Kidney (tissue), 14 donors: ENCODE results near the gene CYGB. TPM values are rescaled to one million over a fixed set of nuclear protein-coding genes. Genes with fewer than 3 reads are reported as not detected.
"Not testable (repeated sequence)": the region's sequence is repeated elsewhere in the genome, so short reads cannot be mapped to it uniquely, and the experiment has no call there.

Experiments
- DNase-seq, 5 donors: peaks; one replicate each; pipeline ENCODE4 v3.0.0-alpha.2; 2013 to 2020
- FAIRE-seq: peaks from 2 replicates; lab custom pipeline; 2012; peaks lifted over from hg19 to GRCh38; lab: Jason Lieb, UNC
- H3K27ac ChIP-seq, 2 donors: one replicate each; pipeline ENCODE4 v1.7.0; 2013; ENCODE audit warnings: low read depth in 2 of 2, low read length in 2 of 2, inconsistent platforms in 1 of 2
- H3K27me3 ChIP-seq: one replicate; pipeline ENCODE4 v1.7.1; 2013; ENCODE audit warnings: low read length, inconsistent platforms; ENCODE audit not compliant: control insufficient read depth, insufficient read depth
- H3K36me3 ChIP-seq, 3 donors: one replicate each; pipeline versions ENCODE4 v1.7.0 to v1.7.1; 2013; ENCODE audit warnings: low read length in 3 of 3, control low read depth in 1 of 3, inconsistent platforms in 1 of 3; ENCODE audit not compliant: insufficient read depth in 3 of 3, control insufficient read depth in 2 of 3
- H3K4me1 ChIP-seq, 3 donors: one replicate each; pipeline versions ENCODE4 v1.7.0 to v1.7.1; 2013; ENCODE audit warnings: low read length in 3 of 3, inconsistent platforms in 1 of 3, low read depth in 1 of 3; ENCODE audit not compliant: control insufficient read depth in 2 of 3, insufficient read depth in 2 of 3
- H3K4me3 ChIP-seq, 3 donors: one replicate each; pipeline versions ENCODE4 v1.7.0 to v1.8.1; 2013; ENCODE audit warnings: low read length in 3 of 3, control low read depth in 1 of 3, inconsistent platforms in 1 of 3
- H3K9ac ChIP-seq, 3 donors: one replicate each; pipeline versions ENCODE4 v1.7.0 to v1.7.1; 2013; ENCODE audit warnings: low read length in 3 of 3, control low read depth in 1 of 3, inconsistent platforms in 1 of 3
- H3K9me3 ChIP-seq, 3 donors: one replicate each; pipeline versions ENCODE4 v1.7.0 to v1.7.1; 2013; ENCODE audit warnings: low read length in 3 of 3, control low read depth in 1 of 3, inconsistent platforms in 1 of 3; ENCODE audit not compliant: control insufficient read depth in 2 of 3, insufficient read depth in 1 of 3
- intact Hi-C: fragments of 100-400 bp; cut with DNase I; formaldehyde crosslinking; loops from one replicate; pipeline ENCODE4 v1.11.1; 2022
- polyA plus RNA-seq: library from polyadenylated mRNA; stranded (reverse); fragments of 350-450 nt; fragmentation: Illumina TruSeq; extraction: RNeasy Lipid Tissue Mini Kit (QIAGEN cat#74804); gene quantifications from one replicate; pipeline ENCODE4 v1.2.3, GENCODE V29; 2014; ENCODE audit warnings: low read depth, low replicate concordance; ENCODE audit not compliant: insufficient read depth
- total RNA-seq: library from RNA; stranded (reverse); fragmentation: NEBNext Ultra II Directional; extraction: Animal tissue kit (Norgen Biotek cat#: 25700); gene quantifications from one replicate; pipeline ENCODE4 v1.2.1, GENCODE V29; 2021
- TF ChIP-seq, protein P1 (sequence below): IDR thresholded peaks from 3 replicates; pipeline ENCODE4 v1.5.1; 2012; ENCODE audit warnings: mild to moderate bottlenecking, moderate library complexity, borderline replicate concordance; ENCODE audit not compliant: insufficient read depth; ENCODE audit errors: extremely low read depth
- donor health status: control.
- donor health status: control.
- donor health status: control.
- donor health status: control.
- donor health status: control.
- donor health status: DM: yes; HTN: yes; CAD: no.
- donor health status: Normal renal cell carcinoma (clear cell type).

The CYGB gene
- total and polyA plus RNA-seq, 2 donors from 2014 or later = 6.7 to 12.6 TPM

- no peak overlapping the region for H3K9ac ChIP-seq
- H3K36me3 ChIP-seq = no peaks in the 10 kb centered on the region
- peak overlapping the region in 1 of 3 donors; percentile 18 for H3K4me3 ChIP-seq
- no peak for FAIRE-seq
- H3K27ac ChIP-seq = no peak overlapping the region
- H3K9me3 ChIP-seq = no peaks in the 10 kb centered on the region
- H3K27me3 ChIP-seq = no peaks in the 10 kb centered on the region
- TF ChIP-seq, protein P1, sequence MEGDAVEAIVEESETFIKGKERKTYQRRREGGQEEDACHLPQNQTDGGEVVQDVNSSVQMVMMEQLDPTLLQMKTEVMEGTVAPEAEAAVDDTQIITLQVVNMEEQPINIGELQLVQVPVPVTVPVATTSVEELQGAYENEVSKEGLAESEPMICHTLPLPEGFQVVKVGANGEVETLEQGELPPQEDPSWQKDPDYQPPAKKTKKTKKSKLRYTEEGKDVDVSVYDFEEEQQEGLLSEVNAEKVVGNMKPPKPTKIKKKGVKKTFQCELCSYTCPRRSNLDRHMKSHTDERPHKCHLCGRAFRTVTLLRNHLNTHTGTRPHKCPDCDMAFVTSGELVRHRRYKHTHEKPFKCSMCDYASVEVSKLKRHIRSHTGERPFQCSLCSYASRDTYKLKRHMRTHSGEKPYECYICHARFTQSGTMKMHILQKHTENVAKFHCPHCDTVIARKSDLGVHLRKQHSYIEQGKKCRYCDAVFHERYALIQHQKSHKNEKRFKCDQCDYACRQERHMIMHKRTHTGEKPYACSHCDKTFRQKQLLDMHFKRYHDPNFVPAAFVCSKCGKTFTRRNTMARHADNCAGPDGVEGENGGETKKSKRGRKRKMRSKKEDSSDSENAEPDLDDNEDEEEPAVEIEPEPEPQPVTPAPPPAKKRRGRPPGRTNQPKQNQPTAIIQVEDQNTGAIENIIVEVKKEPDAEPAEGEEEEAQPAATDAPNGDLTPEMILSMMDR = no peak
- peaks cover 0 to 19% (median 7%) of the 10 kb centered on the region in 3 donors for H3K4me1 ChIP-seq
- DNase-seq = peak in 2 of 5 donors; percentile 31 to 47
- intact Hi-C loops = no loop called here
These were observed 810 bp downstream of the CYGB start for GRCh38 chr17:76536511-76537287.

DNA sequence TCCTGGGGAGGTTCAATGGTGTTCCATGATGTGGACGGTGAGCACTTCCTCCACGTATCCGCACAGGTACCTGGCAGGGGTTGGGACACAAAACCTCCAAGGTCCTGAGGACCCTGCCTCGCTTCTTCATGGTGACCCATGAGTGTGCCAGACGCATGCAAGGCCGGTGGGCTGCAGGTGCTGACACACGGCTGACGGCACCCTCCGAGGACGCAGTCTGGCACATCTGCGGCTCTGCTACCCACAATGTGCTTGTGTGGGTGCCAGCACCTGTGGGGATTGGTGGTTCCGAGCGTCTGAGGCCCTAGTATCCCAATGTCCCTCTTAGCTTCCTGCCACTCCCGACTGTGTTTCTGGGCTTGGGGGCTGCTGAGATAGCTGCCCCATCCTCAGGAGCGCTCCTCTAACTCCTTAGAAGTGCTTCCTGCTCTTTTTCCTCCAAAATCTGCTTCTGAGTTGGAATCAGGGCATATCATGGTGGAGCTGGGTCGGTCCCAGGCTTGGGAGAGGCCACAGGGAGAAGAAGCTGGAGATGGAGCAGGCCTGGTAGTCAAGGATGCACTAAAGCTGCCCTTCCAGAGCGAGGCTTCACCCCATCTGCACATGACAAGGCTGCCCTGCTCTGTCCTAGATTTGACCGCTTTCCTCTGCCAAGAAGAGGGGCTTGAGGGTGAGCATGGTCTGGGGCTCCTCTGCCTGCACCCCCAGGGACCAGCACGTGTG, 1.6 kb downstream of the CYGB start:
- Histone ChIP-seq H3K9me3 (no peaks in the 10 kb centered on the region), H3K9ac (no peak overlapping the region), H3K4me1 (peaks cover 0 to 22% (median 6%) of the 10 kb centered on the region in 3 donors), H3K27me3 (no peaks in the 10 kb centered on the region), H3K27ac (no peak overlapping the region), H3K36me3 (no peaks in the 10 kb centered on the region), H3K4me3 (peak overlapping the region in 1 of 3 donors; percentile 18)
- TF ChIP-seq, protein P1 = no peak
- peak in 2 of 5 donors; percentile 44 to 64 for DNase-seq
- intact Hi-C loops = no loop called here
- no peak for FAIRE-seq

GRCh38 chr17:76534831-76535732, 2.4 kb downstream of the CYGB start:
- Histone ChIP-seq H3K9me3 (no peaks in the 10 kb centered on the region), H3K27me3 (no peaks in the 10 kb centered on the region), H3K9ac (no peak overlapping the region), H3K27ac (no peak overlapping the region), H3K4me1 (peaks cover 3 to 24% (median 9%) of the 10 kb centered on the region in 3 donors), H3K36me3 (no peaks in the 10 kb centered on the region), H3K4me3 (no peak overlapping the region)
- DNase-seq (peak in 2 of 5 donors; percentile 37 to 53), FAIRE-seq (no peak)
- intact Hi-C loops = no loop called here
- TF ChIP-seq, protein P1 = no peak

DNA sequence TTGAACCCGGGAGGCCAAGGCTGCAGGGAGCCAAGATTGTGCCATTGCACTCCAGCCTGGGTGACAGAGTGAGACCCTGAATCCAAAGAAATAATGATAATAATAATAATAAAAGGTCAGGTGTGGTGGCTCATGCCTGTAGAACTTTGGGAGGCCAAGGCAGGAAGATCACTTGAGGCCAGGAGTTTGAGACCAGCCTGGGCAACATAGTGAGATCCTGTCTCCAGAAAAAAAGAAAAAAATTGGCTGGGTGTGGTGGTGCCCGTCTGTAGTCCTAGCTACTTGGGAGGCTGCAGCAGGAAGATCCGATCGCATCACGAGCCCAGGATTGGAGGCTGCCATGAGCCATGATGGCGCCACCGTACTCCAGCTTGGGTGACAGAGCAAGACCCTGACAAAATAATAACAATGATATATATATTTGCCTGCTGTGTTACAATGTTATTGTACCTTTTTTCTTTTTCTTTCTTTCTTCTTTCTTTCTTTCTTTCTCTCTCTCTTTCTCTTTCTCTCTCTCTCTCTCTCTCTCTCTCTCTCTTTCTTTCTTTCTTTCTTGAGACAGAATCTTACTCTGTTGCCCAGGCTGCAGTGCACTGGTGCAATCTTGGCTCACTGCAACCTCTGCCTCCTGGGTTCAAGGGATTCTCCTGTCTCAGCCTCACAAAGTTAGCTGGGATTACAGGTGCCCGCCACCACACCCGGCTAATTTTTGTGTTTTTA, 3.7 kb downstream of the CYGB start:
- H3K27me3 ChIP-seq, H3K4me3 ChIP-seq, FAIRE-seq, H3K9me3 ChIP-seq, H3K27ac ChIP-seq, intact Hi-C loops, H3K36me3 ChIP-seq, H3K9ac ChIP-seq: not testable (repeated sequence)
- H3K4me1 ChIP-seq = peaks cover 3 to 32% (median 9%) of the 10 kb centered on the region in 3 donors
- peak in 1 of 5 donors; percentile 31 for DNase-seq
